Anterior cingulate cortex (tissue), 58 donors: ENCODE data around the gene SESTD1.
"Not testable (repeated sequence)": the region's sequence is repeated elsewhere in the genome, so short reads cannot be mapped to it uniquely, and the experiment has no call there.

Source experiments
- DNase-seq, 58 donors: peaks; one replicate each; lab custom pipeline; 2025; lab: John Stamatoyannopoulos, UW

The SESTD1 gene

DNA sequence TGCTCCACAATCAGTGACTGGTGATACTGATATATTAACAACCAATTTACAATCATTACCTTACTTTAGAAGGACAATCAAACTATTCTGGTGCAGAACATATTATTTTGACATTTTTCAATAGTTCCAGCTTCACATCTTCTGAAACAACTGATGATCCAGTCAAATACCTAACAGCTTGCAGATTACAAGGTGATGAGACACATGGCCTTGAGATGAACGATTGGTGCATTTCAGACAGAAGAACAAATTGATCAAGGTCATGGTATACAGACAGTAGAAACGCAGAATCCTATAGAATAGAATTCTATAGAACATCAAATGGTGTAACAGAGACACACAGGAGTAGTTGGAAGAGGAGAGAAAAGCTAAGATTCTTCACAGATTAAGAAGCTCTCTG, 24.8 kb downstream of the SESTD1 start:
- no peak for DNase-seq

DNA sequence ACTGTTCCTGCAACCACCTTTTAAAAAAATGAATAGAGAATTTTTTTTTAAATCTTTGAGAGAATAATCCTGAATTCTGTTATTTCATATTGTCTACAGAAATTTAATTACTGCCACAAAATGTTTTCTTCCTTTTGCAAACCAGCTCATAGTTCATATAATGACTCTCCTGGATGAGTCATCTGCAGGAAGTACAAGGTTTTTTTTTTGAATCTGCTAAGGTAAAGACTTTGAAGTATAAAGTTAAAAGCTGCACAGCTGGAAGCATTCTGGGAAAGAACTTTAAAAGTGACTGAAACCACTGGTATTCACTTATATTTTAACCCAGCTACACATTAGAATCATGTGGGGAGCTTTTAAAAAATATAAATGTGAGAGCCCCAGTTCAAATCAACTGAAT, 25.4 kb downstream of the SESTD1 start:
- DNase-seq: no peak

DNA sequence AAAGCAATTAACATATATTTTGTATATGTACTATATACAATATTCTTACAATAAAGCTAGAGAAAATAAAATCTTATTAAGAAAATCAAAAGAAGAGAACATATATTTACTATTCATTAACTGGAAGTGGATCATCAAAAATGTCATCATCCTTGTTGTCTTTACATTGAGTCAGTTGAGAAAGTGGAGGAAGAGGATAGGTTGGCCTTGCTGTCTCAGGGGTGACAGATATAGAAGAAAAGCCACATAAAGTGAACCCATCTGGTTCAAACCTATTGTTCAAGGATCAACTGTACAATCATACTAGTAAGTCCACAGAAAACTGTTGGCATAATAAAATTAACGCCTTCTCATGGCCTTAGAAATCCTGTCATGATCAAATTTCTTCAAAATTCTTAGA, 26.6 kb downstream of the SESTD1 start:
- no peak for DNase-seq

DNA sequence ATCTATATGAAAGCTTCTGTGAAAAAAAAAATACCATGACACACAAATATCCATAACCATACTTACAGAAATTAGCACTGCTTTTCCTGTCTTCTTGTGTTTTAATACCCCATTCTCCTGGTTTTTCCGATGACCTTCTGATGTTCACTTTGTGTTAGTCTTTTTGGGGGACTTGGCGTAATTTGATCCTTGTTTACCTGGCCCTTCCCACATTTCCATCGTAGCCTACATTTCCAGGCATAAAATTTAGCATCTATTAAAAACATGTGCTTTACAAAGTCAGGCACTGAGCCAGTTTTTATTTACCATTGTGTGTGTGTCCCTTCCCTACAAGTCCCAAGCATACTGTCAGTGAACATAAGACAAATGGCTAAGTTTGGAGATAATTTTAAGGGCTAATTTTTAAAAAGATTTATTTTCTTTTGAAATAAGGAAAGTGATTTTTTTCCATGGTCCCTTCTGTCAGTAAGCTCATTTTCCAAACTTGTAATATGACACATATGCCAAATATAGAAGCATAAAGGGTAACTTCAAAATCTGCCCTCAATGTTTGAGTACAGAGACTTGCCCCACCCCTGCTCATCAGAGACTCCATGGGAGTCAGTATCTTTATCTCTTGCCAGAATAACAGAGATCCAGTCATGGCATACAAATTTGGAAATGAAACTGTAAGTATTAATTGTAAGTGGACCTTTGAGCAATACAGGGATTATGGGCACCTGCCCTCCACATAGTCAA, 27.3 kb downstream of the SESTD1 start:
- DNase-seq: no peak

DNA sequence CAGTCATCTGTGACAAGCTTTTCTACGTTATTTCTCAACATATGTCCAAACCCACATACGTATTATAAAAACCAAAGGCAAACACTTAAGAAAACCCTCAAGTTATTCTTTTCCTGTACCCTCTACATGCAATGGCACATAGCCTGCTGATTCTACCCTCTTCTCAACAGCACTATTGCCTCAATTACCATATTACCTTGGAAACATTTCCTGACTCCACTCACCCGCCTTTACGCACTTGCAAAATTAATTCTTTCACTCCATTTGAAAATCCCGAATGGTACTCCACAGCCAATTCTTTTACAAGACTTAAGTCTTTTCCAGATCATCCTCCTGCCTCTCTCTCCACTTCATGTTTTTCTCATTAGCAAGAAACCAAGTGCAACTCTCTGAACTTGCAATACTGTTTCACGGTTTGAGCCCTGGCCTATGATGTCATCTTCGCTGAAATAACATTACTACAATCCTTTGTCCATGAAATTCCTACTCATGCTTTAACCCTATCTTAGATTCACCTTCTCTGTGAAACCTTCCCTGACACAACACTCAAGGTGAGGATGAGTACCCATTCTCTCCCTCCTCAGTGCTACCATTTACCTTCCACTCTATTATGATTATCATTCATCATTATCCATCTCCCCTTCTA, 29.0 kb downstream of the SESTD1 start:
- peak in 1 of 58 donors; percentile 11 for DNase-seq

DNA sequence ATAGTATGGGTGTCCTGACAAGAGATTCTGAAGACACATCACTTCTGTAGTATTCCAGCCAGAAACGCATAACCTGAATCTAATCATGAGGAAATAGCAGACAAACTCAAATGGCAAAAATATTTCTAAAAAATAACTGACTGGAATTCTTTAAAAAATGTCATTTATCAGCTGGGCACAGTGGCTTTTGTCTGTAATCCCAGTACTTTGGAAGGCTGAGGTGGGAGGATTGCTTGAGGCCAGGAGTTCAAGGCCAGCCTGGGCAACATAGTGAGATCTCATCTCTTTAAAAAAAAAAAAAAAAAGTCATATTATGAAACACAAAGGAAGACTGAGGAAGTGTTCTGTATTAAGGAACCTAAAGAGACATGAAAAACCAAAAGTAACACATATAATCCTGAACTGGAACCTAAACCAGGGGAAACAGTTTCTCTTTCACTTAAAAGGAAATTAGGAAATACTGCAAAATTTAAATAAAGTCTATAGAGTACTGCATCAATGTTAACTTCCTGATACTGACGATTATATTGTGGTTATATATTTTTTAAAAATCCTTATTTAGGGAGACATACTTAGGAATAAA, 29.9 kb downstream of the SESTD1 start:
- no peak for DNase-seq

DNA sequence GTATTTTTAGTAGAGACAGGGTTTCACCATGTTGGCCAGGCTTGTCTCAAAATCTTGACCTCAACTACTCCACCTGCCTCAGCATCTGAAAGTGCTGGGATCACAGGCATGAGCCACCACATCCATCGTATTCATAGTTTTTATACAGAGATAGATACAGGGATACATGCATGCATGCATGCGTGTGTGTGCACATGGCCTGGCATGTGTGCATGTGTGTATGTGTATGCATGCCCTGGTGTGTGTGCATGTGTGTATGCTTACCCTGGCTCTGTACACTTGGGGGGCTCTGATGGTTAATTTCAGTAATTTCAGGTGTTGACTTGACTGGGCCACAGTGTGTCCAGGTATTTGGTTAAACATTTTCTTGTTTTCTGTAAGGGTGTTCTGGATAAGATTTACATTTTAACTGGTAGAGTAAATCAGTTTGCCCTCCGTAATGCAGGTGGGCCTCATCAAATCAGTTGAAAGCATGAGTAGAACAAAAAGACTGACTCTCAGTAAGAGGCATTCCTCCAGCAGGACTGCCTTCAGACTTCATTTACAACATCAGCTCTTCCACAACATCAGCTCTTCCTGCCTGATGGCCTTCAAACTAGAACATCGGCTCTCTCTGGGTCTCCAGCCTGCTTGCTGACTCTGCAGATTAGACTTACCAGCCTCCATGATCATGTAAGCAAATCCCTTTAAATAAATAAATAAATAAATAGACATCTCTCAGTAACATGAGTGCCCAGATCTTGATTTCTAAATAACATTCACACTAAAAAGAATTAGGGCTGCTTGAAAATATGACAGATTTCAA, 30.8 kb downstream of the SESTD1 start:
- DNase-seq: no peak

DNA sequence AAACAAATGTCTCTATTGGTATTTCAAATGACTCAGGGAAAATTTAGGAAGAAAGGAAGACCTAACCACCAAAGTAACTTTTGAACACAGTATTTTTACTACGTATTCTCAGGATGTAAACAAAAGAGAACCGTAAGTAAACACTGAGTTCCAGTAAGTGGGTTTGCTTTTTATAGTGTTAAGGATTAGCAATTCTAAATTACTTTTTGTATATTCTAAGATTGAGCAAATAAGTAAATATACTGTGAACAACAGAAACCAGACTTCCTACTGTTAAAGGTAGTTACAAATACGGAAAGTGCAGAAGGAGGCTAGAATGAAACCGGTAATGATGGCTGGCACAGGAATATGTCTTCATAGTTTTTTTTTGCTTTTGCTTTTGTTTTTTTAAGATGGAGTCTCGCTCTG, 31.5 kb downstream of the SESTD1 start:
- DNase-seq: no peak

DNA sequence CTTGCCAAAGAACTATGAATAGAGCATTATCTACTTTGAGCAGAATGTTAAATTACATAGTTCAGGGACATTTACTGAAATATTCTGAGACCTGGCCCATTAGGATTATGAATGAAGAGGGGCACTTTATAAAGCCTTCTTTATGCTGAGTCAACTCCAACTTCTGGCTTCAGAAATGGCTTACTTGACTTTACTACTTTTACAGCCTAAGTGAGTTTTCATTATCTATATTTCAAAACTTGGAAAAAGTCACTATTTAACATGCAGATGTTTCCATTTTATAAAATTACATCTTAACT, 37.7 kb downstream of the SESTD1 start:
- no peak for DNase-seq

DNA sequence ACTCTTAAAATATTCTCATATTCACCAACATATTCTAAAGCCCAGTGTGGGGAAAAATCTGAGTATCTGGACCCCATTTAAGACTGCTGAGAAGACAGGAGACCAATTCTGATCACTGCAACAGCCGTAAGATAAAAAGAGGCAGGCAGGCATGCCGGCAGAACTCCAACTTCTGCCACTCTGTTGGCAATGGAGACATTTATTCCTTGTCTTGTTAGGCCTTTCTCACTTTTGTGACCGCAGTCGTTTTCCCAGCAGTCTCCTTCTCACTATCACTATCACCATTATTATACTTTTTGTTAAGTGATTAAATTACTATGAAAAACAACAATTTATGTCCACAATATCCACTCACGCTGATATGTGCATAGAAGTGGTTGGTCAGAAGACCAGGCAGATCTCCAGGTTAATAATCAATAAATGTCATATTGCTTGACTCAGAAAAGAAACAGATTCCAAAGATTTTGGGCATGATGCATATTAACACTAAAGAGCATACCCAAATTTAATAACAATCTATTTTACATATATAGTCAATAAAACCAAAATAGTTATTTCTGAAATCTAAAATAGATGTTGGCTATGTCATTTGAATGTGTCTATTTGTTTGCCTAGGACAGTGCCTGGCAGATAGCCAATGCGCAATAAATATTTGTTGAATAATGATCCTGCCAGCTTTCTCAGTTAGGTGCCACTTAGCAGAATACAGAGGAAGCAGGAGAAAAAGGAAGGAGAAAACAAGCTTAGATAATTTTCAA, 38.2 kb downstream of the SESTD1 start:
- DNase-seq: peak in 28 of 58 donors; percentile 4 to 53 (median 20)

DNA sequence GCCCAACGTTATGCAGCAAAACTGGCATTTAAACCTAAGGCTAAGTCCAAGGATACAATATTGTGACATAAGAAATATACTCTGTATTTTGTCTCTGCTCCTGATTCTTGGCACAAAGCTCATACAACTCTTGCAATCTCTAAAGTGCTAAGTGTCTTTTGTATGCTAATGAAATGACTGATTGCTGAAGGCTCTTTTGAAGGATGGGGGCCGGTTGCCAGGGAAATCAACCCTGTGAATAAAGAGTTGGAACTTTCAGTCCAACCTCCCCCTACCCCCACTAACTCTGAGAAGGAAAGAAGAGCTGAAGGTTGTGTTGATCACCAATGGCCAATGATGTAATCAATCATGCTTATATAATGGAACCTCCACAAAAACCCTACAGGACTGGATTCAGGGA, 40.3 kb downstream of the SESTD1 start:
- no peak for DNase-seq

DNA sequence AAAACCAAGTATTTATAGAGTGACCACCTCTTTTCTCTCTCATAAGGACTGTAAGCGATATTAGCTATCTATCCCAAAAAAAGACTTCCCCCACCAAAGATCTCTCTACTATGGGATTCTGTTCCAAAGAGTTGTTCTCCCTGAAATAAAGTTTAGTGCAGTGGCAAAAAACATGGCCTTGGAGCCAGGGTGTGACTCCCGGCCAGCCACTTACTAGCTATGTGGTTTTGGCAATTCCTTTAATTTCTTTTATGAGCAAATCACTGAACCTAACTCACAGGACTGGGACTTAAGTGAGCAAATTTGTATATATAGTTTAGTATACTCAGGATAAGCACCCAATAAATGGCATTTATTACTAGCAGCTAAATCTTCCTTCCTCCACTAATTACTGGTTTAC, 42.6 kb downstream of the SESTD1 start:
- no peak for DNase-seq

DNA sequence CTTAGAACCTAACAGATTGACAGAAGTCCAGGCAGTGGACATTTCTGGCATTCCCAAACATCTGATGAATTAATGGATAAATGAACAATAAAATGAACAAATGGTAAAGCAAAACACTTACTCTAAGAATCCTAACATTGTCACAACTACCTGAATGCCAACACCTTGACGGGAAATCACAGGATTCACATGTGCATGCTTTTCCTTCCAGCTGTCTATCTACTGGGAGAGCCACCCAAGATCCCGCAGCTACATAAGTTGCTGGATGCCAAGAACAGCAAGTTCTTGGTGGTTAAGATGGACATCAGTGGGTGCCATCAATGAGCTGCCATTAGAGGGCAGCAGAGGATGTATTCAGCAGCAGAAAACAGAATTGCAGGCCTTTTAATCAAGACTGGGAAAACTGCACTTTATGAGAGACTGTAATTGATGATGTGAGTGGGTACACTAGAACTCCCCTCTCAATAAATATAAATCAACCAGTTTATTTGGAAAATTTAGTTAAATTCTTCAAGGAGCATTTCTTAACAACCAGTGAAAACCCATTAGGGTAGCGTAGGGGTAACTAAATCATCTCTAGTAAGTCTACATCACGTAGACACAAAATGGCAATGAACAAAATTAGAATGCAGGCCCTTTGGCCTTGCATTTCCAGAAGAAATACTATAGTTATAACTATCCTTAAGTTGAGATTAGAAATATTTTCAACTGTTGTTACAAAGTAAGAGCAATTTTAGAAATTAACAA, 45.6 kb downstream of the SESTD1 start:
- peak in 47 of 58 donors; percentile 6 to 84 (median 45) for DNase-seq

DNA sequence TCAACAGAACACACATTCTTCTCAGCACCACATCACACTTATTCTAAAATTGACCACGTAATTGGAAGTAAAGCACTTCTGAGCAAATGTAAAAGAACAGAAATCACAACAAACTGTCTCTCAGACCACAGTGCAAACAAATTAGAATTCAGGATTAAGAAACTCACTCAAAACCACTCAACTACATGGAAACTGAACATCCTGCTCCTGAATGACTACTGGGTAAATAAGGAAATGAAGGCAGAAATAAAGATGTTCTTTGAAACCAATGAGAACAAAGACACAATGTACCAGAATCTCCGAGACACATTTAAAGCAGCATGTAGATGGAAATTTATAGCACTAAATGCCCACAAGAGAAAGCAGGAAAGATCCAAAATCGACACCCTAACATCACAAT, 50.0 kb downstream of the SESTD1 start:
- peak in 1 of 58 donors; percentile 6 for DNase-seq

DNA sequence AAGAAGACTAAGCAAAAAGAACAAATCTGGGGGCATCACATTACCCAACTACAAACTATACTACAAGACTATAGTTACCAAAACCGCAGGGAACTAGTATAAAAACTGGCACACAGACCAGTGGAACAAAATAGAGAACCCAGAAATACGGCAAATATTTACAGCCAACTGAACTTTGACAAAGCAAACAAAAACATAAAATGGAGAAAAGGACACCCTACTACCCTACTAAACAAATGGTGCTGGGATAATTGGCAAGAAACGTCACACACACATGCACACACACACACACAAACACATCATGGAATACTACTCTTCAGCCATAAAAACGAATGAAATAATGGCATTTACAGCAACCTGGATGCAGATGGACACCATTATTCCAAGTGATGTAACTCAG, 53.3 kb downstream of the SESTD1 start:
- DNase-seq: no peak

DNA sequence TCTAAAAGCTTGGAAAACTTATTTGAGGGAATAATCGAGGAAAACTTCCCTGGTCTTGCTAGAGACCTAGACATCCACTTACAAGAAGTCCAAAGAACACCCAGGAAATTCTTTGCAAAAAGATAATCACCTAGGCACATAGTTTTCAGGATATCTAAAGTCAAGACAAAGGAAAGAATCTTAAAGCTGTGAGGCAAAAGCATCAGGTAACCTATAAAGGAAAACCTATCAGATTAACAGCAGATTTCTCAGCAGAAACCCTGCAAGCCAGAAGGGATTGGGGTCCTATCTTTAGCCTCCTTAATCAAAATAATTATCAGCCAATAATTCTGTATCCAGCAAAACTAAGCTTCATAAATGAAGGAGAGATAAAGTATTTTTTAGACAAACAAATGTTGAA, 56.4 kb downstream of the SESTD1 start:
- not testable (repeated sequence) for DNase-seq

DNA sequence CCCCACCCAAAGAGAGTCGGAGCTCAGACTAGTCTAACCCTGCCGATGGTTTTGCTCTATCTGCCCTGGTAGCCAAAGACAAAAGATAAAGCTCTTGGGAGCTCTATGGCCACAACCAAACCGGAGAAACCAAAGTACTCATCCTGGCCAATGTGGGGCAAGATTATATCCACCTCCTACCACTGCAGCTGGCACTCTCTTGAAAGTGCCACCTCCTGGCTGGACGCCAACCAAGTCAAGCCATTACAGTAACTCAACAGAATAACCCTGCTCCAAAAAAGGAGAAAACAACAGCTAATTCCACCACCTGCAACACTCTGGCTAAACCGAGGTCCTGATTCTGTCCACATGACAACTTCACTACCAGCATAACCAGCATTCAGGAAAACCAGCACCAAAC, 57.6 kb downstream of the SESTD1 start:
- DNase-seq: no peak

DNA sequence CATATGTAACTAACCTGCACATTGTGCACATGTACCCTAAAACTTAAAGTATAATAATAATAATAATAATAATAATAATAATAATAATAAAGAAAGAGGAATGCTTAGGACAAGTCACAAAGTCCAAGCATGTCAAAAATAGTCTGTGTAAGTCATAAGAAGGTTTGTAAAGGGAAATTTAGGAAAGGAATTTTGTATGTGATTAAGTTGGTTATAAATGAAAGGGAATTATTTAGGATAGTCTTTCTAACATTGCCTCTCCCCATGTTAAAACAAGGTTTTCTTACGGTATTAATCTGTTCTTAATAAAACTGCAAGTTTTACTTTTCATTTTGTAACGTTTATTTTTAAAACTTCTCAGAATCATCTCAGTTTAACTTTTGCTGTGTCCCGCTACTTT, 62.8 kb downstream of the SESTD1 start:
- no peak for DNase-seq

DNA sequence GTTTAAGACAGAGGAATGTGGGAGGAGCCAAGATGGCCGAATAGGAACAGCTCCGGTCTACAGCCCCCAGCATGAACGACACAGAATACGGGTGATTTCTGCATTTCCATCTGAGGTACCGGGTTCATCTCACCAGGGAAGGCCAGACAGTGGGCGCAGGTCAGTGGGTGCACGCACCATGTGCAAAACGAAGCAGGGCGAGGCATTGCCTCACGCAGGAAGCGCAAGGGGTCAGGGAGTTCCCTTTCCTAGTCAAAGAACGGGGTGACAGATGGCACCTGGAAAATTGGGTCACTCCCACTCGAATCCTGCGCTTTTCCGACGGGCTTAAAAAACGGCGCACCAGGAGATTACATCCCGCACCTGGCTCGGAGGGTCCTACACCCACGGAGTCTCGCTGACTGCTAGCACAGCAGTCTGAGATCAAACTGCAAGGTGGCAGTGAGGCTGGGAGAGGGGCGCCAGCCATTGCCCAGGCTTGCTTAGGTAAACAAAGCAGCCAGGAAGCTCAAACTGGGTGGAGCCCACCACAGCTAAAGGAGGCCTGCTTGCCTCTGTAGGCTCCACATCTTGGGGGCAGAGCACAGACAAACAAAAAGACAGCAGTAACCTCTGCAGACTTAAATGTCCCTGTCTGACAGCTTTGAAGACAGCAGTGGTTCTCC, 68.6 kb downstream of the SESTD1 start:
- DNase-seq: not testable (repeated sequence)
